ENCODE results near the gene MASP2. TPM values are rescaled to one million over a fixed set of nuclear protein-coding genes. Genes with fewer than 3 reads are reported as not detected.

Gene MASP2
- total RNA-seq, 1 donor from 2014 or later: 0.73 TPM

GRCh38 chr1:11031624-11032262, 15.3 kb downstream of the MASP2 start:
- H3K27ac ChIP-seq (ENCODE audit: low read depth, low read length): no peak overlapping the region
- H3K27me3 ChIP-seq (ENCODE audit: insufficient read depth, low read length): no peaks in the 10 kb centered on the region
- peaks cover 3% of the 10 kb centered on the region for H3K79me2 ChIP-seq (ENCODE audit: insufficient read depth, low read length)
- H3K9me3 ChIP-seq (ENCODE audit: insufficient read depth, low read depth, low read length): no peaks in the 10 kb centered on the region
- H3K36me3 Mint-ChIP-seq (ENCODE audit: low read depth, unreplicated experiment): peaks cover 12% of the 10 kb centered on the region
- H3K4me3 Mint-ChIP-seq (ENCODE audit: unreplicated experiment): no peak overlapping the region
- TF ChIP-seq EZH2 (IDR thresholded peaks at IDR 0.05; ENCODE audit: insufficient read depth, low read length): no peak
- TF ChIP-seq CTCF (IDR thresholded peaks at IDR 0.05; ENCODE audit: insufficient read depth, low read depth, low read length): no peak
- no peaks in the 10 kb centered on the region for H3K4me1 ChIP-seq (ENCODE audit: insufficient read depth, low read length)
- H2AFZ ChIP-seq (ENCODE audit: low read depth, low read length): no peak overlapping the region
- no peak for DNase-seq (ENCODE audit: low read depth)
- H3K36me3 ChIP-seq (ENCODE audit: insufficient read depth, low read length): peaks cover 16% of the 10 kb centered on the region
- H3K9ac ChIP-seq (ENCODE audit: low read length): no peak overlapping the region
- no peak for FAIRE-seq
- H3K27me3 Mint-ChIP-seq (ENCODE audit: low read depth, unreplicated experiment): no peaks in the 10 kb centered on the region
- no peaks in the 10 kb centered on the region for H3K4me1 Mint-ChIP-seq (ENCODE audit: low read depth, unreplicated experiment)
- H3K4me3 ChIP-seq (ENCODE audit: insufficient read depth, low read depth, low read length): no peak overlapping the region
- H3K4me2 ChIP-seq (ENCODE audit: low read length): no peak overlapping the region
- H3K9me3 Mint-ChIP-seq (ENCODE audit: unreplicated experiment): no peaks in the 10 kb centered on the region
- no peak overlapping the region for H3K27ac Mint-ChIP-seq (ENCODE audit: unreplicated experiment)
- peaks cover 14% of the 10 kb centered on the region for H4K20me1 ChIP-seq (ENCODE audit: insufficient read depth, low read length)

DNA sequence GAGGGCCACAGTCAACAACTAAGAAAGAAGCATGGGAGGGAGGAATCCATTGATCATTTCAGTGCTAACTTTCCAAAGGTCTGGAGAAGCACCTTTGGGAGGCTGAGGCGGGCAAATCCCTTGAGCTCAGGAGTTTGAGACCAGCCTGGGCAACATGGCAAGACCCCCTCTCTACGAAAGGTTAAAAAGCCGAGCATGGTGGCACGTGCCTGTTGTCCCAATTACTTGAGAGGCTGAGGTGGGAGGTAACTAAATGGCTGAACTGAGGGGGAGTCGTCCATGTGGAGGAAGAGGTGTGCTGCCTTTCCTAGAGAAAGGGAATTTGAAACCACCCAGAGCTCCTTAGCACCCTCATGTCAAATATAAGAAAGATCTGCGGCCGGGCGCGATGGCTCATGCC, 16.2 kb downstream of the MASP2 start:
- TF ChIP-seq CTCF (IDR thresholded peaks at IDR 0.05; ENCODE audit: insufficient read depth, low read depth, low read length) (no peak), EZH2 (IDR thresholded peaks at IDR 0.05; ENCODE audit: insufficient read depth, low read length) (no peak)
- H2AFZ ChIP-seq (ENCODE audit: low read depth, low read length): no peak overlapping the region
- H4K20me1 ChIP-seq (ENCODE audit: insufficient read depth, low read length): peaks cover 20% of the 10 kb centered on the region
- H3K27me3 ChIP-seq (ENCODE audit: insufficient read depth, low read length): no peaks in the 10 kb centered on the region
- H3K36me3 ChIP-seq (ENCODE audit: insufficient read depth, low read length): peaks cover 24% of the 10 kb centered on the region
- H3K9me3 Mint-ChIP-seq (ENCODE audit: unreplicated experiment): no peaks in the 10 kb centered on the region
- H3K27ac ChIP-seq (ENCODE audit: low read depth, low read length): no peak overlapping the region
- H3K4me3 Mint-ChIP-seq (ENCODE audit: unreplicated experiment): no peak overlapping the region
- peaks cover 4% of the 10 kb centered on the region for H3K4me1 Mint-ChIP-seq (ENCODE audit: low read depth, unreplicated experiment)
- H3K27ac Mint-ChIP-seq (ENCODE audit: unreplicated experiment): no peak overlapping the region
- no peaks in the 10 kb centered on the region for H3K27me3 Mint-ChIP-seq (ENCODE audit: low read depth, unreplicated experiment)
- DNase-seq (ENCODE audit: low read depth): no peak
- no peak for FAIRE-seq
- H3K4me2 ChIP-seq (ENCODE audit: low read length): no peak overlapping the region
- no peaks in the 10 kb centered on the region for H3K4me1 ChIP-seq (ENCODE audit: insufficient read depth, low read length)
- H3K4me3 ChIP-seq (ENCODE audit: insufficient read depth, low read depth, low read length): no peak overlapping the region
- H3K9ac ChIP-seq (ENCODE audit: low read length): no peak overlapping the region
- no peaks in the 10 kb centered on the region for H3K9me3 ChIP-seq (ENCODE audit: insufficient read depth, low read depth, low read length)
- H3K36me3 Mint-ChIP-seq (ENCODE audit: low read depth, unreplicated experiment): peaks cover 17% of the 10 kb centered on the region
- peaks cover 5% of the 10 kb centered on the region for H3K79me2 ChIP-seq (ENCODE audit: insufficient read depth, low read length)

DNA sequence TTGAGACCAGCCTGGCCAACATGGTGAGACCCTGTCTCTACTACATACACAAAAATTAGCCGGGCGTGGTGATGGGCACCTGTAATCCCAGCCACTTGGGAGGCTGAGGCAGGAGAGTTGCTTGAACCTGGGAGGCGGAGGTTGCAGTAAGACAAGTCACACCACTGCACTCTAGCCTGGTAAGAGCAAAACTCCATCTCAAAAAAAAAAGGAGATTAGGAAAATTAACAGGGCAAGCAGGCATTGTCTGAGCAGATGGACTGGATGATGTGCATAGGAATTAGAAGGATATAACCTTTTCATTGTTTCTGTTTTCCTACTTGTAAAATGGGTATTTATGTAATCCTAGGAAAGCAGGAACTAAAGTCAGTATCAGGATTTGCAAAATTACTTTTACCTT, 19.0 kb downstream of the MASP2 start:
- Mint-ChIP-seq H3K27me3 (ENCODE audit: low read depth, unreplicated experiment) (no peaks in the 10 kb centered on the region), H3K27ac (ENCODE audit: unreplicated experiment) (no peak overlapping the region), H3K36me3 (ENCODE audit: low read depth, unreplicated experiment) (peaks cover 19% of the 10 kb centered on the region), H3K4me1 (ENCODE audit: low read depth, unreplicated experiment) (peaks cover 4% of the 10 kb centered on the region), H3K9me3 (ENCODE audit: unreplicated experiment) (no peaks in the 10 kb centered on the region), H3K4me3 (ENCODE audit: unreplicated experiment) (no peak overlapping the region)
- no peak for DNase-seq (ENCODE audit: low read depth)
- no peak overlapping the region for H3K4me3 ChIP-seq (ENCODE audit: insufficient read depth, low read depth, low read length)
- H3K27ac ChIP-seq (ENCODE audit: low read depth, low read length): no peak overlapping the region
- no peak overlapping the region for H2AFZ ChIP-seq (ENCODE audit: low read depth, low read length)
- no peak for FAIRE-seq
- no peaks in the 10 kb centered on the region for H3K9me3 ChIP-seq (ENCODE audit: insufficient read depth, low read depth, low read length)
- no peaks in the 10 kb centered on the region for H3K4me1 ChIP-seq (ENCODE audit: insufficient read depth, low read length)
- peaks cover 48% of the 10 kb centered on the region for H3K36me3 ChIP-seq (ENCODE audit: insufficient read depth, low read length)
- TF ChIP-seq EZH2 (IDR thresholded peaks at IDR 0.05; ENCODE audit: insufficient read depth, low read length): no peak
- no peak for TF ChIP-seq CTCF (IDR thresholded peaks at IDR 0.05; ENCODE audit: insufficient read depth, low read depth, low read length)
- peaks cover 45% of the 10 kb centered on the region for H4K20me1 ChIP-seq (ENCODE audit: insufficient read depth, low read length)
- no peak overlapping the region for H3K9ac ChIP-seq (ENCODE audit: low read length)
- H3K4me2 ChIP-seq (ENCODE audit: low read length): no peak overlapping the region
- H3K79me2 ChIP-seq (ENCODE audit: insufficient read depth, low read length): peaks cover 8% of the 10 kb centered on the region
- H3K27me3 ChIP-seq (ENCODE audit: insufficient read depth, low read length): no peaks in the 10 kb centered on the region
